Esophagus squamous epithelium (tissue), 5 donors: ENCODE results near the gene GALNT16. TPM values are rescaled to one million over a fixed set of nuclear protein-coding genes. Genes with fewer than 3 reads are reported as not detected.

Source experiments
- DNase-seq: peaks from one replicate; lab custom pipeline; 2025; lab: John Stamatoyannopoulos, UW
- H3K27ac ChIP-seq, 4 donors: fragments of 200-600 bp; sonication (generic); one replicate each; pipeline ENCODE4 v1.5.1; 2016 to 2019; ENCODE audit warnings: mild to moderate bottlenecking in 1 of 4
- H3K27me3 ChIP-seq, 4 donors: fragments of 200-600 bp; sonication (generic); 1 replicate in 3 of 4; 2 replicates in 1 of 4; pipeline versions ENCODE4 v1.5.1 to v1.6.0; 2017 to 2021; ENCODE audit warnings: antibody characterized with exemption in 1 of 4
- H3K36me3 ChIP-seq, 3 donors: fragments of 200-600 bp; sonication (generic); one replicate each; pipeline ENCODE4 v1.5.1; 2016 to 2019
- H3K4me1 ChIP-seq, 3 donors: fragments of 200-600 bp; sonication (generic); one replicate each; pipeline ENCODE4 v1.5.1; 2017 to 2019
- H3K4me3 ChIP-seq, 4 donors: fragments of 200-600 bp; sonication (generic); 1 replicate in 3 of 4; 2 replicates in 1 of 4; pipeline ENCODE4 v1.5.1; 2016 to 2019; ENCODE audit warnings: mild to moderate bottlenecking in 2 of 4, moderate library complexity in 1 of 4
- H3K9me3 ChIP-seq, 3 donors: fragments of 200-600 bp; sonication (generic); one replicate each; pipeline ENCODE4 v1.5.1; 2016 to 2019
- CTCF ChIP-seq, 6 experiments: fragments of 450-650 bp in 4 of 6; fragments of 200-600 bp in 2 of 6; sonication (generic) in 2 of 6; IDR thresholded peaks; one replicate each; pipeline ENCODE4 v1.5.1; 2016 to 2019; ENCODE audit warnings: antibody characterized with exemption in 6 of 6, mild to moderate bottlenecking in 4 of 6, moderate library complexity in 4 of 6
- POLR2A ChIP-seq, 4 donors: fragments of 450-650 bp; IDR thresholded peaks; one replicate each; pipeline ENCODE4 v1.6.1; 2017; ENCODE audit warnings: antibody characterized with exemption in 4 of 4, mild to moderate bottlenecking in 4 of 4, moderate library complexity in 3 of 4
- WGBS, 2 donors: methylation state at CpG; one replicate each; pipeline ENCODE4 v1.1.5; 2018; 5-methylcytosine and 5-hydroxymethylcytosine counted together
- intact Hi-C: fragments of 100-400 bp; cut with DNase I; formaldehyde crosslinking; loops from one replicate; pipeline ENCODE4 v1.15.0; 2022
- total RNA-seq, 4 donors: library from RNA; depleted of rRNA; stranded (reverse); fragments of >200 nt; gene quantifications; one replicate each; pipeline ENCODE4 v1.1.0, GENCODE V29; 2016
- donor health status: DM: yes; HTN: yes; CAD: no.

Gene GALNT16
- total RNA-seq, 4 donors from 2014 or later: 0.11 to 2.7 (median 1.3) TPM

- H3K4me3 ChIP-seq: no peak overlapping the region
- DNase-seq: no peak
- intact Hi-C loops: no loop called here
- 60 to 94% methylated on average over 2 to 4 of the region's 4 CpGs for WGBS, 2 donors
- H3K27ac ChIP-seq: no peak overlapping the region
- H3K27me3 ChIP-seq: peaks cover 0 to 42% (median 0%) of the 10 kb centered on the region in 4 donors
- no peak for TF ChIP-seq CTCF (IDR thresholded peaks at IDR 0.05)
- TF ChIP-seq POLR2A (IDR thresholded peaks at IDR 0.05): no peak
- H3K4me1 ChIP-seq: peaks cover 0 to 7% (median 4%) of the 10 kb centered on the region in 3 donors
- H3K36me3 ChIP-seq: no peaks in the 10 kb centered on the region
- no peaks in the 10 kb centered on the region for H3K9me3 ChIP-seq
These were observed 7.5 kb downstream of the GALNT16 start for GRCh38 chr14:69267492-69267891.

GRCh38 chr14:69268223-69268622 is 8.3 kb downstream of the GALNT16 start:
- H3K4me3 ChIP-seq: no peak overlapping the region
- H3K4me1 ChIP-seq: peaks cover 0 to under 1% (median 0%) of the 10 kb centered on the region in 3 donors
- intact Hi-C loops: no loop called here
- DNase-seq: no peak
- 44 to 67% methylated on average over 1 to 2 of the region's 2 CpGs for WGBS, 2 donors
- TF ChIP-seq POLR2A (IDR thresholded peaks at IDR 0.05) (no peak), CTCF (IDR thresholded peaks at IDR 0.05) (no peak)
- H3K27ac ChIP-seq: no peak overlapping the region
- H3K36me3 ChIP-seq: no peaks in the 10 kb centered on the region
- peaks cover 0 to 35% (median 0%) of the 10 kb centered on the region in 4 donors for H3K27me3 ChIP-seq
- H3K9me3 ChIP-seq: no peaks in the 10 kb centered on the region

GRCh38 chr14:69268763-69269162 is 8.8 kb downstream of the GALNT16 start:
- Histone ChIP-seq H3K27me3 (peaks cover 0 to 29% (median 0%) of the 10 kb centered on the region in 4 donors), H3K27ac (no peak overlapping the region), H3K9me3 (no peaks in the 10 kb centered on the region), H3K4me3 (no peak overlapping the region), H3K4me1 (no peaks in the 10 kb centered on the region), H3K36me3 (no peaks in the 10 kb centered on the region)
- DNase-seq: no peak
- 49 to 54% methylated on average over 4 of the region's 4 CpGs for WGBS, 2 donors
- no peak for TF ChIP-seq POLR2A (IDR thresholded peaks at IDR 0.05)
- TF ChIP-seq CTCF (IDR thresholded peaks at IDR 0.05): no peak
- intact Hi-C loops: no loop called here

- intact Hi-C loops: no loop called here
- WGBS, 2 donors: 80 to 83% methylated on average over 1 of the region's 1 CpG
- Histone ChIP-seq H3K27me3 (peaks cover 0 to 24% (median 0%) of the 10 kb centered on the region in 4 donors), H3K4me3 (no peak overlapping the region), H3K27ac (no peak overlapping the region), H3K9me3 (no peaks in the 10 kb centered on the region), H3K4me1 (no peaks in the 10 kb centered on the region), H3K36me3 (no peaks in the 10 kb centered on the region)
- DNase-seq: no peak
- TF ChIP-seq CTCF (IDR thresholded peaks at IDR 0.05): no peak
These were observed 9.4 kb downstream of the GALNT16 start for GRCh38 chr14:69269381-69269780.

GRCh38 chr14:69270097-69270496 is 10.1 kb downstream of the GALNT16 start:
- Histone ChIP-seq H3K27me3 (peaks cover 0 to 19% (median 0%) of the 10 kb centered on the region in 4 donors), H3K27ac (no peak overlapping the region), H3K36me3 (no peaks in the 10 kb centered on the region), H3K9me3 (no peaks in the 10 kb centered on the region), H3K4me3 (no peak overlapping the region), H3K4me1 (no peaks in the 10 kb centered on the region)
- intact Hi-C loops: no loop called here
- no peak for DNase-seq
- WGBS, 2 donors: 76 to 86% methylated on average over 8 to 9 of the region's 10 CpGs
- TF ChIP-seq POLR2A (IDR thresholded peaks at IDR 0.05): no peak
- TF ChIP-seq CTCF (IDR thresholded peaks at IDR 0.05): no peak
